Sigmoid colon (tissue), 4 donors: ENCODE results near the gene CPNE4.

Source experiments
- EP300 ChIP-seq, 4 donors: sonication (generic); formaldehyde crosslinking; IDR thresholded peaks; one replicate each; pipeline ENCODE4 v1.6.1; 2017; ENCODE audit warnings: antibody characterized with exemption in 4 of 4
- POLR2A ChIP-seq, 2 donors: fragments of 450-650 bp; IDR thresholded peaks; one replicate each; pipeline ENCODE4 v1.6.1; 2016; ENCODE audit warnings: antibody characterized with exemption in 2 of 2, mild to moderate bottlenecking in 2 of 2, moderate library complexity in 2 of 2

DNA sequence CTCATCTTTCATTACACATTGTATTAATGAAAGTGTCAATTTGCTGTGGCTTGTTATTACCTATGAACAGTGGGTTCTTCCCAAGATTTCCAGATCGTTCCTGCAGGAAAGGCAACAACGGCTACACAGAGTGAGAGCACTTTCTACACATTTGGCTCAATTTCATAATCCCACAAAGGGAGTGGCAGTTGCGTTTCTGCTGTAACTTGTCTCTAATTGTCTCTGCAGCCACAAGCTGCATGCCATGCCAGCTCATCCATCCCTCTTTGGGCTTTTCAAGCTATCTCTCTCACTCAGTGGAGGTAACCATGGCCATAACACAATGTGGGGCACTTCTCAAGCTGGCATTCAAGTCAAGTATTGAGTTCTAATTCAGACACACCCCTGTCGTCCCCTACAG lies 27.7 kb upstream of the CPNE4 start:
- TF ChIP-seq POLR2A (IDR thresholded peaks at IDR 0.05) (no peak), EP300 (IDR thresholded peaks at IDR 0.05) (no peak)
